ENCODE results near the gene CDH23.

CDH23 gene

GRCh38 chr10:71802715-71803488 is 406.2 kb downstream of the CDH23 start:
- no peak for DNase-seq (ENCODE audit: low spot score)

GRCh38 chr10:71804077-71804476 is 407.4 kb downstream of the CDH23 start:
- no peak for DNase-seq (ENCODE audit: low spot score)

GRCh38 chr10:71805776-71806703 is 409.3 kb downstream of the CDH23 start:
- peak; percentile 16 for DNase-seq (ENCODE audit: low spot score)

- no peak for DNase-seq (ENCODE audit: low spot score)
Measured at GRCh38 chr10:71806704-71807556, 410.2 kb downstream of the CDH23 start.

- no peak for DNase-seq (ENCODE audit: low spot score)
Measured at GRCh38 chr10:71807557-71808510, 411.1 kb downstream of the CDH23 start.

- no peak for DNase-seq (ENCODE audit: low spot score)
Measured at GRCh38 chr10:71809628-71810027, 412.9 kb downstream of the CDH23 start.

- DNase-seq (ENCODE audit: low spot score), result no peak
Measured at GRCh38 chr10:71810048-71810750, 413.5 kb downstream of the CDH23 start.

- DNase-seq (ENCODE audit: low spot score), result no peak
Measured at GRCh38 chr10:71811351-71811750, 414.6 kb downstream of the CDH23 start.

GRCh38 chr10:71812016-71812912 is 415.5 kb downstream of the CDH23 start:
- DNase-seq (ENCODE audit: low spot score), result peak; percentile 32

GRCh38 chr10:71812913-71813590 is 416.3 kb downstream of the CDH23 start:
- DNase-seq (ENCODE audit: low spot score), result no peak

- DNase-seq (ENCODE audit: low spot score), result no peak
Measured at GRCh38 chr10:71814922-71815411, 418.2 kb downstream of the CDH23 start.

- no peak for DNase-seq (ENCODE audit: low spot score)
Measured at GRCh38 chr10:71815515-71816130, 418.9 kb downstream of the CDH23 start.

GRCh38 chr10:71816421-71816851 is 419.7 kb downstream of the CDH23 start:
- DNase-seq (ENCODE audit: low spot score), result no peak

- DNase-seq (ENCODE audit: low spot score), result no peak
Measured at GRCh38 chr10:71816936-71817618, 420.4 kb downstream of the CDH23 start.

- DNase-seq (ENCODE audit: low spot score), result no peak
Measured at GRCh38 chr10:71817831-71818655, 421.3 kb downstream of the CDH23 start.

GRCh38 chr10:71818674-71819260 is 422.0 kb downstream of the CDH23 start:
- DNase-seq (ENCODE audit: low spot score), result no peak

Measured in LoVo (cell line).